NCI-H82 treated with DMSO at 0.1 percent for 48 hours (cell line): Measurements from ENCODE around the gene EIF2B5.

Experiments used
- DNase-seq: peaks from one replicate; lab custom pipeline; 2025; ENCODE audit not compliant: unreplicated experiment; lab: John Stamatoyannopoulos, UW

EIF2B5 gene

DNA sequence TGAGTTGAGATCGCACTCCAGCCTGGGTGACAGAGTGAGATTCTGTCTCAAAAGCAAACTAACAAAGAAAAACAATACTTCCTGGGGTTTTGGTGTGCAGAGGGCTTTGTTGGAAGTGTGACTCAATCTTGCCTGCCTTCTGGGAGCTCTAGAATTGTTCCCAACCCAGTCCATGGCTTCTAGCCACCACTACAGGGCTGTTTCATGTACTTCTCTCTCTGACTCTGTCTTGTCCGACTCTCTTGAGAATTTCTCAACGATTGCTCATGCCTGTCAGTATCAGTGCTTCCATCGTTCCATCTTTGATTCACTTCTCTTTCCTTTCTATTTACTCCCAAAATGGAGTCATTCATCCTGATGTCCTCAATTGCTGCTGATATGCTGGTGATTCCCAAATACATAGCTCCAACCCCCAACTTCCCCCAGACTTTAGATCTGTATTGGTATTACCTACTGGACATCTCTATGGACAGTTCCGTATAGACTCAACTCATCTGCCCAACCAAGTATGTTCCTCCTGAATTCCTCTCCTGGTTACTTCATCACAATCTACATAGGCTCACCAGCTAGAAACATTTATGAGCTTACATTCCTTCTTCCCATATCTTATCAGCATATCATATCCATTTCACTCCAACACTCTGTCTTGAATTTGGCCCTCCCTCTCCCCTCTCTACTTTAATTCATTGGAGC, 37.7 kb downstream of the EIF2B5 start:
- DNase-seq, result no peak

- no peak for DNase-seq
Measured at GRCh38 chr3:184173374-184173722, 38.2 kb downstream of the EIF2B5 start.

GRCh38 chr3:184174284-184174645, 39.1 kb downstream of the EIF2B5 start:
- DNase-seq, result no peak

DNA sequence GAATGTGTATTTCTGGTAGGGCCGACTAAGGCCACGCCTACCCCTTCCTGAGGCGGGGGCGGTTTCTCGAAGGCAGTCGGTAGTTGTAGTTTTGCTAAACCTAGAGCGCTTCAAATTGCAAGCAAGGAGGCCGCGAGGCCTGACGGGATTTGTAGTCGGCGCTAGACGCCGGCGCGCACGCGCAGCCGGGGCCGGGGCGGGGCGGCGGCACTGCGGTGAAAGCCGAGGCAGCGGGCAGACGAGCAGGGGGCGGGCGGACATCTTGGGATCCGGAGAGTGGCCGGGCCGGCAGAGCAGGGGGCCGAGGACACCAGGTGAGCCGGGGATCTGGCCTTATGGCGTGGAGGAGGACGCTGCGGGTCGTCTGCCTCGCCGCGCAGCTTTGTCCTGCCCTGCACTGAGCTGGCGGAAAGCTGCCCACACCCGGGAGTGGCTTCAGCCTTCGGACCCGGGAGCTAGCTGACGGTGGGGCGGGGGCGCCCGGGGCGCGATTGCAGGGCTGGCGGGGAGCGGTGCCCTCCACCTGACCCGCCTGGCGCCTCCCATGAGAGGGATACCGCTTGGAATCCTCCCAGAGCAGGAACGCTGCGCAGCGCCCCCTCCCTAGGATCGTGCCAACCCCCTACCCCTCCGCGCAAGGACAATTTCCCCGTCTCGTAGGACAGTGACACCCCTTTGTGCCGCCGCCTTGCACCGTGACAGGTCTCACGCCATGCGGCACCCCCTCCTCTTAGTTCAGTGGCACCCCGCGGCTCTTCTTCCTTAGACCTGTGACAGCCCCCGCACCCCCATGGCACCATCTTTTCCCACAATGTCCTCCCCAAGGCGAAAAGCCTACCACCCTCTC, 39.7 kb downstream of the EIF2B5 start, which contains the start of gene AP2M1:
Gene AP2M1 (plus strand): TSS at position 210 of the 847 bp plus-strand sequence. CDS start 2,139 bp downstream, outside the sequence.
- DNase-seq, result peak; percentile 99

GRCh38 chr3:184175506-184175905, 40.3 kb downstream of the EIF2B5 start:
- no peak for DNase-seq

DNA sequence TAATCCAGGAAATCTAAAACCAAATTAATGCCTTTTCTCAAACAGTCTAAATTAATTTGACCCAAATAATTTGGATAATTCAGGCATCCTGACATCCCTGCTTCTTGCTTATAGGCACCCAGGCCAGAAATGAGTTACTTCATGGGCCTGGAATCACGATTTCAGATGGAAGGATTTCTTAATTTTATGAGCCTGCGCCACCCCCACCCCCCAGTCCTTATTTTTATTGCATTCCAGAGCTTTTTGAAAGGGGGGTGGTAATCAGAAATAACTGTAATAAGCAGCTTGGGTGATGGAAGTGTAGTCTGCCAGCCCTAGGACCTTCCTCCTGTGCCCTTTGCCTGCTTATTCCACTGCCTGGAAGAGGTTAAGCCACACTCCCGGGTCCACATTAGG, 40.8 kb downstream of the EIF2B5 start:
- no peak for DNase-seq

- DNase-seq, result peak; percentile 89
Measured at GRCh38 chr3:184176377-184177330, 41.5 kb downstream of the EIF2B5 start.

- peak; percentile 84 for DNase-seq
Measured at GRCh38 chr3:184177331-184177731, 42.2 kb downstream of the EIF2B5 start.

DNA sequence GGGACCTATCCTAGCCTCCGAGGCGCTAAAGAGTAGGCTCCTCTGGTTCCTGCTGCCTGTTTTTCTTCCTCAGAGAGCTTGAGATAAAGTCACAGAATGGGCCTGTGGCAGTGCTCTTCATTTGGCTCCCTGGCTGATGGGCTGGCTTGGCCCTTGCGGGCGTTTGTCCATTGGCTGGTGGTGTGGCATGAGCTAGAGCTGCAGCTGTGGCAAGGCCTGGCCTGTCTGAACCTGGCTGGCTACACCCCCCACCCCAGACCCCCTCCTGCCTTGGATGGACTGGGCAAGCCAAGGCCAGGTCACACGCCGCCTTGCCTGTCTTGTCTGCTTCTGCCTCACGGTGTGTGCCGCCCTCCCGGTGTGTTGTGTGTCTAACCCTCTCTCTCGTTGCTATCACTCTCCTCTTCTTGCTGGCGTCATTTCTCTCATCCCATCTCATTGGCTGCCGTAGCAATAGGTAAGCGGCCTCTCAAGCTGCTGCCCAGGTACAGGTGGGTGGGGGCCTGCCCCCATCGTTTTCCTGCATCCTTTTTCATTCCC, 42.7 kb downstream of the EIF2B5 start:
- DNase-seq, result no peak

GRCh38 chr3:184178521-184179138, 43.5 kb downstream of the EIF2B5 start:
- DNase-seq, result no peak

DNA sequence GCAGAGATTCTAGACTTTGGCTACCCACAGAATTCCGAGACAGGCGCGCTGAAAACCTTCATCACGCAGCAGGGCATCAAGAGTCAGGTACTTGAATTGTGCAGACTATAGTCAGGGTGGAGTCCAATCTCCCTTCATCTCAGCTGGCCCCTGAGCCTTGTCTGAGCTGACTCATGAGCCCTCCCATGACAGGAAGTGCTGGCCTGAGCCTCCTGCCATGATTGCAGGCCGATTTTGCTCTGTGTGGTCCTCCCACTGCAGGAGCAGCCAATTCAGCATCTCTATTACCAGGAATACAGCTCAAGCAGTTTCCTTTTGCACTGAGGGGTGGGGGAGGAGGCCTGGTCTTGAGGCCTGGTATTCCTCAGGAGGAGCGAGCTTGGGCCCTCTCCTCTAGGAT, 45.0 kb downstream of the EIF2B5 start:
- DNase-seq, result no peak

GRCh38 chr3:184181596-184181995, 46.4 kb downstream of the EIF2B5 start:
- DNase-seq, result no peak

GRCh38 chr3:184183679-184184078, 48.5 kb downstream of the EIF2B5 start:
- no peak for DNase-seq

- DNase-seq, result no peak
Measured at GRCh38 chr3:184184546-184185230, 49.5 kb downstream of the EIF2B5 start.

DNA sequence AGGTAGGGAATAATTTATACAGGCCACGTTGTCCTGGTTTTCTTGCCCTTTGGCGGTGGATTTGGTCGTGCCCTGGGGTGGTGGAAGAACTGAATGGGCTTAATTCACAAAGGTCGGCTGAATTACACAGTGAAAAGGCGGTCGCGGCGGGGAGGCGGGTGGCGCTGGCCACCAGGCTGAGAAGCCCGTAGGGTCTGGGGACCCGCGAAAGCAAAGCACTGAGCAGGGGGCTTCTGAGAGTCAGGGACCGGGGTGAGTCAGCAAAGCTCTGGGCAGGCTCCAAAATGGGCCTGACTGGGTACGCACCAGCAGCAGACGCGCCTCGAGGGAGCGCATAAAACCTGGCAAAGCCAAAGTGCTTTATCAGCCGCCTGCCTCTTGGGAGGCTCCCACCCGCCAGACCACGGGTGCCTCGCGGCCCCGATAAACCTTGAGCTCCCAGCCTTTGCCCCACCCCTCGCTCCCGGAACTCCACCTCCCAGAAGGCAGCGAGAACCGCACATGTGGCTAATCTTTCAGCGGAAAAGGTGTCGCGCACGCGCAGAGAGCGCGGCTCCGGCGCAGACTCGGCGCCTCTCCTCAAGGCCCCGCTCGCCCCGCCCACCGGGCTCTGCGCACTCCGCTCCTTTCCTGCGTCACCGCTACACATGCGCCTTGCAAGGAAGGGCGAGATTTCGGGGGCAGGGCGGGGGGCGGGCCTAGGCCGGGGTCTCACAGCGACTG, 50.5 kb downstream of the EIF2B5 start:
- DNase-seq, result peak; percentile 99

GRCh38 chr3:184186184-184186901, 51.2 kb downstream of the EIF2B5 start, which contains the start of gene ABCF3:
Gene ABCF3, plus strand, starts transcription at chr3:184186199. Its CDS starts 9 bp downstream, at chr3:184186208.
- no peak for DNase-seq

GRCh38 chr3:184186902-184187207, 51.7 kb downstream of the EIF2B5 start:
- peak; percentile 75 for DNase-seq

DNA sequence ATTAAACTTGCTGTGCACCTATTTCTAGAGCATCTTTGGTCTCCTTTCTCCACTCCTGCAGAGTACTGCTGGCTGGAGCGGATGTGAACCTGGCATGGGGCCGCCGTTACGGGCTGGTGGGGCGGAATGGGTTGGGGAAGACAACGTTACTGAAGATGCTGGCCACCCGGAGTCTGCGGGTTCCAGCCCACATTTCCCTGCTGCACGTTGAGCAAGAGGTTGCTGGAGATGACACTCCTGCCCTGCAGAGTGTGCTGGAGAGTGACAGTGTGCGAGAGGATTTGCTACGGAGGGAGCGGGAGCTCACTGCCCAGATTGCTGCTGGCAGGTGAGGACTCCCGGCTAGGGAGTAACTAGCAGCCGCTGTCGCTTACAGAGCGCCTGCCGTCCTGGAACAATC, 52.9 kb downstream of the EIF2B5 start:
- DNase-seq, result no peak

GRCh38 chr3:184189421-184189820, 54.3 kb downstream of the EIF2B5 start:
- no peak for DNase-seq
